K562 (cell line): ENCODE results near the gene ELMO1. TPM values are rescaled to one million over a fixed set of nuclear protein-coding genes. Genes with fewer than 3 reads are reported as not detected.

Experiments used
- ASH1L ChIP-seq: fragments of 450-650 bp; IDR thresholded peaks from 2 replicates; pipeline ENCODE4 v1.6.1; 2018; ENCODE audit warnings: borderline replicate concordance, mild to moderate bottlenecking, low read depth; ENCODE audit not compliant: partially characterized antibody
- CBX2 ChIP-seq: fragments of 200-600 bp; sonication (generic); IDR thresholded peaks from one replicate; pipeline ENCODE4 v1.6.1; 2012; ENCODE audit warnings: mild to moderate bottlenecking, low read length, inconsistent platforms; ENCODE audit not compliant: insufficient read depth, poor library complexity, severe bottlenecking
- CHAMP1 ChIP-seq: fragments of 450-650 bp; IDR thresholded peaks from 2 replicates; pipeline ENCODE4 v1.6.1; 2016; ENCODE audit warnings: mild to moderate bottlenecking
- COPS2 ChIP-seq: fragments of 450-650 bp; conservative IDR thresholded peaks from 2 replicates; pipeline ENCODE4 v1.6.1; 2016; ENCODE audit warnings: mild to moderate bottlenecking, moderate library complexity
- DMBX1 ChIP-seq: fragments of 250-450 bp; sonication (Bioruptor Pico); IDR thresholded peaks from 2 replicates; pipeline ENCODE4 v1.8.0; 2022; ENCODE audit warnings: inconsistent platforms, mild to moderate bottlenecking, moderate library complexity, borderline replicate concordance
- GTF2B ChIP-seq: IDR thresholded peaks from 2 replicates; pipeline ENCODE4 v1.6.1; 2011; ENCODE audit not compliant: insufficient read length; ENCODE audit errors: extremely low read depth
- HDGF ChIP-seq: fragments of 450-650 bp; IDR thresholded peaks from 2 replicates; pipeline ENCODE4 v1.6.1; 2016
- HMGN3 ChIP-seq: IDR thresholded peaks from 2 replicates; pipeline ENCODE4 v1.6.1; 2011; ENCODE audit warnings: borderline replicate concordance, low read depth, mild to moderate bottlenecking, mixed read lengths, low read length; ENCODE audit not compliant: insufficient read length; ENCODE audit errors: extremely low read depth
- TCFL5 ChIP-seq: fragments of 250-450 bp; sonication (Bioruptor Pico); conservative IDR thresholded peaks from 2 replicates; pipeline ENCODE4 v1.6.1; 2021; ENCODE audit warnings: mild to moderate bottlenecking, moderate library complexity, matching md5 sums
- TFE3 ChIP-seq: fragments of 450-650 bp; formaldehyde crosslinking; IDR thresholded peaks from 2 replicates; pipeline ENCODE4 v1.4.0; 2020; ENCODE audit warnings: mild to moderate bottlenecking, mixed read lengths
- YY1 ChIP-seq, 3 experiments: IDR thresholded peaks; 2 replicates each; pipeline ENCODE4 v1.6.1; 2011; ENCODE audit warnings: low read length in 2 of 3, mild to moderate bottlenecking in 2 of 3, moderate library complexity in 2 of 3, borderline replicate concordance in 1 of 3, control low read depth in 1 of 3, low read depth in 1 of 3; ENCODE audit not compliant: insufficient read depth in 3 of 3, insufficient replicate concordance in 2 of 3, control insufficient read depth in 1 of 3, insufficient read length in 1 of 3; ENCODE audit errors: extremely low read depth in 1 of 3
- polyA plus RNA-seq, 8 experiments: library from polyadenylated mRNA; depleted of rRNA in 4 of 8; stranded (reverse) in 5 of 8; unstranded in 3 of 8; fragments of >200 nt; fragmentation: Nextera tagmentation in 2 of 8; fragmentation: Illumina TruSeq in 1 of 8; extraction: Ambion mirVana in 2 of 8; extraction: Trizol in 1 of 8; gene quantifications; 2 replicates each; pipeline versions ENCODE4 v1.2.1 to v1.2.3, GENCODE V29; 2011 to 2014; ENCODE audit warnings: inconsistent platforms in 1 of 8, missing spikeins in 1 of 8
- total RNA-seq, 7 experiments: library from RNA; depleted of rRNA in 6 of 7; stranded (reverse); fragments of >200 nt in 6 of 7; fragmentation: Illumina TruSeq in 2 of 7; extraction: Trizol in 2 of 7; gene quantifications; 2 replicates each; pipeline versions ENCODE4 v1.2.1 to v1.2.3, GENCODE V29; 2011 to 2021; ENCODE audit warnings: low replicate concordance in 1 of 7

The ELMO1 gene
- total and polyA plus RNA-seq, 9 of the 15 experiments (the other 6 are each of a cell fraction or from before 2014, with no cell fraction given) = 0.36 to 7.2 (median 3.6) TPM

- TF ChIP-seq GTF2B (no peak), DMBX1 (no peak), CBX2 (no peak), HDGF (no peak), ASH1L (no peak), TFE3 (CRISPR knock-in tag) (no peak), CHAMP1 (no peak), HMGN3 (no peak), TCFL5 (CRISPR knock-in tag) (no peak), YY1 (IDR thresholded peaks at IDR 0.05; ENCODE audit: borderline replicate concordance in 1 of 3, control insufficient read depth in 1 of 3, extremely low read depth in 1 of 3, insufficient read depth in 3 of 3, insufficient read length in 1 of 3, insufficient replicate concordance in 2 of 3, low read depth in 1 of 3, low read length in 2 of 3) (no peak), COPS2 (no peak)
- TF ChIP-seq, all 486 proteins: peak for 0
These were observed 638.2 kb downstream of the ELMO1 start (continued) for GRCh38 chr7:36810489-36810888.
